CD4-positive, alpha-beta T cell treated with Interleukin-12 subunit alpha and Interleukin-12 subunit beta, for 1 hour (primary cell): Measurements from ENCODE around the gene PPM1N.

Experiments
- DNase-seq: peaks from one replicate; pipeline ENCODE4 v3.0.0-alpha.2; 2020

PPM1N gene

GRCh38 chr19:45471111-45471930, 26.9 kb upstream of the PPM1N start:
- DNase-seq = peak; percentile 53

- DNase-seq = no peak
These were observed 26.2 kb upstream of the PPM1N start for GRCh38 chr19:45471931-45472562.

- DNase-seq = peak; percentile 69
These were observed 25.5 kb upstream of the PPM1N start for GRCh38 chr19:45472563-45473366.

GRCh38 chr19:45473367-45473681, 24.9 kb upstream of the PPM1N start:
- no peak for DNase-seq

GRCh38 chr19:45473682-45474605, 24.3 kb upstream of the PPM1N start:
- DNase-seq = peak; percentile 75

- DNase-seq = peak; percentile 84
These were observed 23.4 kb upstream of the PPM1N start for GRCh38 chr19:45474606-45475521.

GRCh38 chr19:45475537-45476291, 22.5 kb upstream of the PPM1N start:
- peak; percentile 84 for DNase-seq

- DNase-seq = peak; percentile 77
These were observed 21.9 kb upstream of the PPM1N start for GRCh38 chr19:45476304-45476703.

GRCh38 chr19:45477186-45477585, 21.1 kb upstream of the PPM1N start:
- DNase-seq = peak; percentile 70

- peak; percentile 69 for DNase-seq
These were observed 20.4 kb upstream of the PPM1N start for GRCh38 chr19:45477713-45478453.

- peak; percentile 93 for DNase-seq
These were observed 19.6 kb upstream of the PPM1N start for GRCh38 chr19:45478454-45479238.

GRCh38 chr19:45483033-45483432, 15.2 kb upstream of the PPM1N start:
- DNase-seq = no peak

GRCh38 chr19:45484273-45484945, 13.8 kb upstream of the PPM1N start:
- DNase-seq = no peak

- peak; percentile 96 for DNase-seq
These were observed 12.8 kb upstream of the PPM1N start for GRCh38 chr19:45485305-45486077.

GRCh38 chr19:45488708-45489107, 9.5 kb upstream of the PPM1N start:
- DNase-seq = no peak

GRCh38 chr19:45489216-45489855, 8.9 kb upstream of the PPM1N start:
- no peak for DNase-seq

GRCh38 chr19:45492137-45492626, 6.1 kb upstream of the PPM1N start:
- no peak for DNase-seq
